GM15510 (cell line): ENCODE measurements around the gene ESPL1.

Experiments
- POLR2A ChIP-seq: IDR thresholded peaks from 3 replicates; pipeline ENCODE4 v1.6.1; 2011; ENCODE audit warnings: borderline replicate concordance; ENCODE audit not compliant: insufficient read length; ENCODE audit errors: extremely low read depth

The ESPL1 gene

DNA sequence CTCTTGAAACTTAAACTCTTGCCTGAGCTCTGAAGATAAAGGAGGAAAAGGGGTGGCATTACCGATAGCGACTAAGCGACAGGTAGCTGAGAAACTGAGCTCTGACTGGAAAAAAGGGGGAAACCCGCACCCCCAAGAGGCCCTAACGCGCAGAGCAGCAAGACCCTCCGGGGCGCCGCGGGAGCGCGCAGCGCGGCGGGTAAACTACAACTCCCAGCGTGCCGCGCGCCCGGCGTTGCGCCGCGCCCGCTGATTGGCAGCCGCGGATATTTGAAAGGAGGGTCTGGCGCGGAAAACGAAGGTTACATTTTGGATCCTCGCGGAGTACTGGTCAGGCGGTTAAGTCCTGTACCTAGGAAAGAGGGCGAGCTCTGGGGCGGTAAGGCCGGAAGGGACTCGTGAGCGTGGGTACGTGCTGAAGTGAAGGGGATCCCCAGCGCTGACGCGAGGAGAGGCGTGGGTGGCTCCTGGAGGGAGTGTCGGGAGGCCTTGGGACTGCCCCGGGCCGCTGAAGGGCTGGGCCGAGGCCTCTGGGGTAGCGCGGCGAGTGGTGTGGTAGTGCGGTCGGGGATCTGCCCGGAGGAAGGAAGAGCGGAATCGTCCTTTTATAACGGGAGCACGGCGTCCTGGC, at the start of gene ESPL1:
ESPL1 (plus strand) TSS at position 301 of the 631 bp plus-strand sequence. CDS start 468 bp downstream, outside the sequence.
- peak; percentile 49 for TF ChIP-seq POLR2A

- no peak for TF ChIP-seq POLR2A
Observed at GRCh38 chr12:53218551-53219291, 49.4 kb upstream of the ESPL1 start.

DNA sequence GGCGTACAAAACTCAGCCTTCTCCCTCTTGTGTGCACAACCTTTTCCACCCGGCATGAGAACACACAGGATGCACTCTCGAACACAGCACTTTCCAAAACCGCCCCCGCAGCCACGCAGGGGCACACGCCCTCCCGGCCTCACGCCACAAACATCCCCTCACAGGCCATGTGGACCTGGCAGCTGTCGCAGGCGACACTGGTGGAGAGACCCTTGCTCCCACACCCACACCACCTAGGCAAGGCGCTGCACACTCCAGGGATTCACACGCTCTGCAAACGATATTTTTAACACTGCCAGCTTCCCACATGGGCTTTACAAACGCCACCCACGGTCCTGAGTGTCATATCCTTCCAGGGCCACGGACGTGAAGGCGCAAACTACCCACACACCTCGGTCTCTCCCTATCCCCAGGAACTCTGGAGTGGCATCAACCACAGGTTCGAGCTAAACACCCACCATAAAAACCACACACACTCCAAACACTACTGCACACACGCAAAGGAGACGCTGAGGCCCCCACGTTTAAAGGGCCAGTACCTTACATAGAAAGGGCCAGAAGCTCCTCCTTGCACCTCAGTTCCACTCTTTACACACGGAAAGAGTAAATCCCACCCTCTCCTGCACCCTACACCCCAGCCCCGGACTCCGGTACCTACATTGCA, 48.7 kb upstream of the ESPL1 start:
- TF ChIP-seq POLR2A, result no peak

DNA sequence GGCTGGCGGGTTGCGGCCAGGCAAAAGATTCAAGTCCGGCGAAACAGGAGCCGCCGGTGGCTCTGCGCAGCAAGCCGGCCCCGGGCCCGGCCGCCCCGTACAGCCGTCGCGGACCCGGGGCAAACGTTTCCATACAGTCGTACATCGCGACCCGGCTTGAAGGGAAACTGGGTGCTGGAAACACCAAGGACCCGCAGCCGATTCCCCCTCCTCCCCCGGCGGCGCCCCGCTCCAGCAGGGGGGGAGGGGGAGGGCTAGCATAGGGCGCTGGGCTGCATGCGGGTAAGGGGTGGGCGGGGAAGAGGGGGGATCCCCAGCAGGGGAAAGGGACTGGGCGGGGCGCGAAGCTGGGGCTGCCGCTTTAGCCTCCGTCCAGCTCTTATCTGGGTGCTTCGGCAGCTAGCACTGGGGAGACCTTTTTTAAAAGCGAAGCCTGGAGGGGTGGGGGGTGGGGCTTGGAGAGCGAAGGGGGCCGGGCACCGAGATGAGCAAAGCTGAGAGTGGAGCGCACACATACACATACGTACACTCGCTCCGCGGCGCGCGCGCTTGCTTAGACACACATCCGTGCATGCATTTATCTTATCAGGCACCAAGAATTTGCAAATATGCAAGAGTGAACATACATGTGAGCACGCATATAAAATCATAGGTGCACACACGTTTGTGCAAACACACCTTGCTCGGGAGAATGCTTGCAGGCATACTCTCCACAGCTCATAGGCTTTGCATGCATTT, 48.0 kb upstream of the ESPL1 start:
- TF ChIP-seq POLR2A, result peak; percentile 36

GRCh38 chr12:53220694-53221202, 47.4 kb upstream of the ESPL1 start:
- no peak for TF ChIP-seq POLR2A

GRCh38 chr12:53221203-53222080, 46.7 kb upstream of the ESPL1 start:
- TF ChIP-seq POLR2A, result peak; percentile 73

GRCh38 chr12:53222170-53222721, 45.9 kb upstream of the ESPL1 start:
- TF ChIP-seq POLR2A, result no peak

GRCh38 chr12:53222806-53223261, 45.3 kb upstream of the ESPL1 start:
- TF ChIP-seq POLR2A, result no peak

GRCh38 chr12:53223389-53224060, 44.6 kb upstream of the ESPL1 start:
- TF ChIP-seq POLR2A, result no peak

- TF ChIP-seq POLR2A, result no peak
Observed at GRCh38 chr12:53224061-53224896, 43.8 kb upstream of the ESPL1 start.

- no peak for TF ChIP-seq POLR2A
Observed at GRCh38 chr12:53224897-53225634, 43.0 kb upstream of the ESPL1 start.

DNA sequence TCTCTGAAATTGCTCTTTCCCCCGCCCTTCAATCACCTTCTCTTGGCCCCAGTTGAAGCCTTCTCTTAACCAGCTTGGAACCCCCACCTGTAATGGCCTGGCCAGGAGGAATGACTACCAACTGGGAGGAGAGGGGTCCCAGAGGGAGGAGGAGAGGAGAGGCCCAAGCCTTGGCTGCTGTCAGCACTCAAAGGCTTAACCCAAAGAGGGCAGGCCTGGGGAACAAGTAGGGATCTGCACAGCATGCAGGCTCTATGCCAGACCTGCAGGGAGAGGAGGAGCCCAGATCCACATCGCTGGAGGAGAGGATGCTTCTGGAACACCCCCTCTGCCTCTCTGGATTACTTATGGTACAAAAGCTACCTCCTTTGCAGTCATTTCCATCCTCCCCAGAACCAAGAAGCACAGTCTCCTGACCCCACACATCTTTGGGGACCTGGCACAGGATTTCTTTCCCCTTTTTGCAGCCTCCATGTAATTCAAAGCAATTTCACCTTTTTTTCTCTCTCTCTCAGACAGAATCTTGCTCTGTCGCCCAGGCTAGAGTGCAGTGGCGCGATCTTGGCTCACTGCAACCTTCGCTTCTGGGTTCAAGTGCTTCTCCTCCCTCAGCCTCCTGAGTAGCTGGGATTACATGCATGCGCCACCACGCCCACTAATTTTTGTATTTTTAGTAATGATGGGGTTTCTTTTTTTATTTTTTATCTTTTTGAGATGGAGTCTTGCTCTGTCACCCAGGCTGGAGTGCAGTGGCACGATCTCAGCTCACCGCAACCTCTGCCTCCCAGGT, 42.3 kb upstream of the ESPL1 start:
- no peak for TF ChIP-seq POLR2A
